SK-N-SH (cell line): Measurements from ENCODE around the gene PCDHGC4. TPM values are rescaled to one million over a fixed set of nuclear protein-coding genes. Genes with fewer than 3 reads are reported as not detected.

ENCODE experiments used
- CTCF ChIA-PET: fragments of 300-600, 350-600 bp; formaldehyde crosslinking; extraction: SDS; loops from one replicate; lab custom pipeline; 2021; lab: Yijun Ruan, JAX
- POLR2A ChIA-PET: fragments of 350-600 bp; sonication (Branson Sonifier 250); formaldehyde crosslinking; extraction: SDS; loops from one replicate; lab custom pipeline; 2020; ENCODE audit warnings: antibody characterized with exemption, inconsistent platforms; lab: Yijun Ruan, JAX
- DNase-seq: peaks from one replicate; pipeline ENCODE4 v3.0.0; 2012
- H2AFZ ChIP-seq: fragments of 200-600 bp; sonication (generic); 2 replicates; pipeline ENCODE4 v1.8.1; 2016; ENCODE audit warnings: antibody characterized with exemption, mild to moderate bottlenecking, low read depth
- H3F3A ChIP-seq: fragments of 200-600 bp; sonication (generic); replicated peaks from 2 replicates; pipeline ENCODE3; 2016; ENCODE audit warnings: antibody characterized with exemption, mild to moderate bottlenecking; ENCODE audit not compliant: insufficient read depth
- H3K27ac ChIP-seq, 2 experiments: fragments of 200-500 bp in 1 of 2; fragments of 200-600 bp in 1 of 2; sonication (Bioruptor generic) in 1 of 2; sonication (generic), shearing (Covaris generic) in 1 of 2; 2 replicates each; pipeline versions ENCODE4 v1.5.1 to v1.6.1; 2014 to 2016; ENCODE audit warnings: low read depth in 2 of 2, inconsistent platforms in 1 of 2, low read length in 1 of 2, mild to moderate bottlenecking in 1 of 2, mixed read lengths in 1 of 2
- H3K27me3 ChIP-seq: fragments of 200-600 bp; sonication (generic), shearing (Covaris generic); 2 replicates; pipeline ENCODE4 v1.6.1; 2016; ENCODE audit warnings: mixed run types; ENCODE audit not compliant: insufficient read depth
- H3K36me3 ChIP-seq, 2 experiments: fragments of 200-500 bp in 1 of 2; fragments of 200-600 bp in 1 of 2; sonication (Bioruptor generic) in 1 of 2; sonication (generic) in 1 of 2; replicated peaks in 1 of 2; 2 replicates each; pipeline versions ENCODE3 to v1.5.1; 2014 to 2016; ENCODE audit warnings: low read length in 1 of 2, mild to moderate bottlenecking in 1 of 2; ENCODE audit not compliant: insufficient read depth in 2 of 2, control insufficient read depth in 1 of 2
- H3K4me1 ChIP-seq, 2 experiments: fragments of 200-500 bp in 1 of 2; fragments of 200-600 bp in 1 of 2; sonication (Bioruptor generic) in 1 of 2; sonication (generic), shearing (Covaris generic) in 1 of 2; 2 replicates each; pipeline versions ENCODE4 v1.5.1 to v1.6.1; 2014 to 2016; ENCODE audit warnings: low read depth in 1 of 2, low read length in 1 of 2, mixed run types in 1 of 2; ENCODE audit not compliant: insufficient read depth in 2 of 2, control insufficient read depth in 1 of 2
- H3K4me2 ChIP-seq: fragments of 200-600 bp; sonication (generic), shearing (Covaris generic); 2 replicates; pipeline ENCODE4 v1.6.1; 2017; ENCODE audit warnings: mixed run types
- H3K4me3 ChIP-seq, 2 experiments: fragments of 200-500 bp in 1 of 2; fragments of 200-600 bp in 1 of 2; sonication (Bioruptor generic) in 1 of 2; sonication (generic), shearing (Covaris generic) in 1 of 2; 2 replicates each; pipeline versions ENCODE4 v1.5.1 to v1.8.1; 2014 to 2016; ENCODE audit warnings: low read depth in 2 of 2, inconsistent platforms in 1 of 2, low read length in 1 of 2, mild to moderate bottlenecking in 1 of 2, mixed read lengths in 1 of 2, moderate library complexity in 1 of 2
- H3K79me2 ChIP-seq: fragments of 200-600 bp; sonication (generic); 2 replicates; pipeline ENCODE4 v1.8.1; 2017; ENCODE audit warnings: mild to moderate bottlenecking; ENCODE audit not compliant: insufficient read depth
- H3K9ac ChIP-seq: fragments of 200-600 bp; sonication (generic); 2 replicates; pipeline ENCODE4 v1.6.1; 2017; ENCODE audit warnings: mixed run types
- H3K9me2 ChIP-seq: fragments of 200-600 bp; sonication (generic); 2 replicates; pipeline ENCODE4 v1.6.1; 2017; ENCODE audit warnings: mixed run types
- H3K9me3 ChIP-seq: fragments of 200-600 bp; sonication (generic); 2 replicates; pipeline ENCODE4 v1.6.1; 2017; ENCODE audit warnings: mixed run types, mild to moderate bottlenecking, moderate library complexity
- H4K20me1 ChIP-seq: fragments of 200-600 bp; sonication (generic); 2 replicates; pipeline ENCODE4 v1.6.1; 2017; ENCODE audit warnings: mild to moderate bottlenecking, mixed run types; ENCODE audit not compliant: insufficient read depth
- EZH2phosphoT487 ChIP-seq: fragments of 200-600 bp; sonication (generic); IDR thresholded peaks from 2 replicates; pipeline ENCODE4 v1.6.1; 2017; ENCODE audit warnings: low read depth, mixed run types, mild to moderate bottlenecking, antibody characterized with exemption, moderate library complexity, borderline replicate concordance
- FOXJ3 ChIP-seq: sonication (generic); formaldehyde crosslinking; IDR thresholded peaks from 2 replicates; pipeline ENCODE4 v1.5.1; 2020; ENCODE audit warnings: mild to moderate bottlenecking, missing genetic modification reagents
- FOXM1 ChIP-seq: IDR thresholded peaks from 2 replicates; pipeline ENCODE4 v1.4.0; 2012; ENCODE audit warnings: low read depth, mild to moderate bottlenecking
- GABPA ChIP-seq: IDR thresholded peaks from 2 replicates; pipeline ENCODE4 v1.4.0; 2012; ENCODE audit warnings: low read depth, mild to moderate bottlenecking
- GATA2 ChIP-seq: sonication (generic); formaldehyde crosslinking; IDR thresholded peaks from 2 replicates; pipeline ENCODE4 v1.5.0; 2020; ENCODE audit warnings: mild to moderate bottlenecking, missing genetic modification reagents
- MEF2A ChIP-seq: IDR thresholded peaks from 2 replicates; pipeline ENCODE4 v1.4.0; 2012; ENCODE audit warnings: low read depth, borderline replicate concordance
- MXI1 ChIP-seq: IDR thresholded peaks from 2 replicates; pipeline ENCODE4 v1.6.1; 2012; ENCODE audit warnings: mild to moderate bottlenecking, low read depth, low read length, improper control_type of control experiment
- NRF1 ChIP-seq: IDR thresholded peaks from 2 replicates; pipeline ENCODE4 v1.6.1; 2012; ENCODE audit warnings: low read depth, mild to moderate bottlenecking, low read length
- RAD21 ChIP-seq: IDR thresholded peaks from 2 replicates; pipeline ENCODE4 v1.6.1; 2012; ENCODE audit warnings: mild to moderate bottlenecking, low read length
- RCOR1 ChIP-seq: fragments of 150-350 bp; IDR thresholded peaks from 2 replicates; pipeline ENCODE4 v1.6.1; 2017; ENCODE audit warnings: antibody characterized with exemption, low read length
- RFX5 ChIP-seq: IDR thresholded peaks from 2 replicates; pipeline ENCODE4 v1.6.1; 2012; ENCODE audit warnings: mild to moderate bottlenecking, improper control_type of control experiment, low read length
- RXRA ChIP-seq: IDR thresholded peaks from 2 replicates; pipeline ENCODE4 v1.4.0; 2012; ENCODE audit warnings: low read depth, mild to moderate bottlenecking, borderline replicate concordance
- SMC3 ChIP-seq: IDR thresholded peaks from 2 replicates; pipeline ENCODE4 v1.6.1; 2012; ENCODE audit warnings: low read depth, low read length, improper control_type of control experiment
- WGBS: methylation state at CpG from one replicate; pipeline ENCODE4 v1.1.6; 2017; ENCODE audit warnings: low lambda C conversion rate; 5-methylcytosine and 5-hydroxymethylcytosine counted together
- polyA plus RNA-seq, 3 experiments: library from polyadenylated mRNA; depleted of rRNA; stranded (reverse); fragments of >200 nt; gene quantifications; 2 replicates each; pipeline ENCODE4 v1.2.3, GENCODE V29; 2012
- TF ChIP-seq, protein P1 (sequence below): fragments of 150-350 bp; IDR thresholded peaks from 2 replicates; pipeline ENCODE4 v1.6.1; 2017; ENCODE audit warnings: antibody characterized with exemption, low read length, low read depth, borderline replicate concordance
- TF ChIP-seq, protein P2 (sequence below): IDR thresholded peaks from 2 replicates; pipeline ENCODE4 v1.6.1; 2012; ENCODE audit warnings: mild to moderate bottlenecking, low read depth, low read length, moderate library complexity
- TF ChIP-seq, protein P3 (sequence below): fragments of 150-350 bp; IDR thresholded peaks from 2 replicates; pipeline ENCODE4 v1.6.1; 2016; ENCODE audit warnings: mild to moderate bottlenecking, low read depth, low read length

The PCDHGC4 gene
- polyA plus RNA-seq (2012; rRNA removed), result 0.53 and 0.78 TPM in 2 replicates
- 0.27 and 0.50 TPM in 2 replicates for polyA plus RNA-seq (2012; cell fraction: cytosol; rRNA removed)
- 2.4 and 2.6 TPM in 2 replicates for polyA plus RNA-seq (2012; cell fraction: nucleus; rRNA removed)

DNA sequence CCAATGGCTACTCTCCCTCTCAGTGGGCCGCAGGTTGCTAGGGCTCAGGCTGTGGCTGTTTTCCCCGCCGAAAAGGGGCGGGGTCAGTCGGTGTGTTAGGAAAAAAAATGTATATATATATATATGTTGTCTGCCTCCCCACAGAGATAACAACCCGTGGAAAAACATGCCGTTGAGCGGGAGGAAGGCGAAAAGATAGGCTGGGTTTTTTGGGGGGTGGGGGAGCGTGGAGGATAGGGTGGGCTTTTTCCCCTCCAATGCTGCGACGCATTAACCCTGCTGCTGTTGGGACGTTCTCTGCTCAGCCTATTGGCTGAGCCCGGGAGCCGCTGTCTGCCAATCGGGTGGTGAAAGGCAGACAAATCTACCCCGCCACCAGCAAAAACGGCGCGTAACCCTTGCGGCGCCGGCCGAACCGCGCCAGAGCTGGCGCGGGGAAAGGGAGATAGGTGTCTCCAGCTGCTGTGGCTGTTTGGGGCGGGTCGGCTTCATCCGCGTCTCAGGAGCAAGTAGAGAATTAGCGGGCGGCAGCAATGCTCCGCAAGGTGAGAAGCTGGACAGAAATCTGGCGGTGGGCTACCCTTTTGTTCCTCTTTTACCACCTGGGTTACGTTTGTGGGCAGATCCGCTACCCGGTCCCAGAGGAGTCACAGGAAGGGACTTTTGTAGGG, at the start of gene PCDHGC4:
Gene PCDHGC4, plus strand, starts transcription at position 390 of the 671 bp plus-strand sequence. Its CDS starts 144 bp downstream, at position 534.
- Histone ChIP-seq H3K9me2 (no peaks in the 10 kb centered on the region), H3F3A (peaks cover 9% of the 10 kb centered on the region), H3K27ac (peak within 1 kb of the TSS; percentile 11 to 91; a peak in 3 of 4 replicates), H3K4me1 (peaks cover 30 to 44% of the 10 kb centered on the region in 2 experiments), H3K27me3 (no peaks in the 10 kb centered on the region), H3K79me2 (peaks cover 88% of the 10 kb centered on the region), H3K36me3 (peaks cover 30 to 32% of the 10 kb centered on the region in 2 experiments), H4K20me1 (peaks cover 57% of the 10 kb centered on the region; the same call in 1 of the 2 replicates), H3K9me3 (no peaks in the 10 kb centered on the region), H3K9ac (no peak within 1 kb of the TSS), H3K4me2 (peak within 1 kb of the TSS; percentile 49; the same call in 1 of the 2 replicates), H2AFZ (no peak within 1 kb of the TSS), H3K4me3 (peak within 1 kb of the TSS in 1 of 2 experiments; percentile 42; a peak in 2 of 4 replicates)
- peak; percentile 91 for DNase-seq
- ChIA-PET CTCF (interaction anchor here (1.0 to 7.9 kb wide), 11 partner anchors 9 to 643 kb away, joined by 3 to 75 read pairs (median 7); partner anchors contain the start of genes PCDHA8, PCDHGA7 and PCDHGC3), POLR2A (interaction anchor here (0.5 to 3.3 kb wide), 8 partner anchors 9 to 73 kb away, joined by 3 to 14 read pairs (median 5); partner anchors contain the start of gene PCDHGC3)
- TF ChIP-seq SMC3 (peak; percentile 6; the same call in 1 of the 2 replicates), EZH2phosphoT487 (no peak), GATA2 (CRISPR knock-in tag) (peak; percentile 34; the same call in 1 of the 2 replicates), RAD21 (0 out of 2 replicates have a peak, but pooled peaks have one; percentile 2), RCOR1 (no peak), NRF1 (no peak), RFX5 (peak; percentile 94), FOXJ3 (no peak), MXI1 (no peak; the same call in 1 of the 2 replicates), GABPA (no peak), FOXM1 (no peak), RXRA (no peak), MEF2A (no peak)
- TF ChIP-seq, protein P1, sequence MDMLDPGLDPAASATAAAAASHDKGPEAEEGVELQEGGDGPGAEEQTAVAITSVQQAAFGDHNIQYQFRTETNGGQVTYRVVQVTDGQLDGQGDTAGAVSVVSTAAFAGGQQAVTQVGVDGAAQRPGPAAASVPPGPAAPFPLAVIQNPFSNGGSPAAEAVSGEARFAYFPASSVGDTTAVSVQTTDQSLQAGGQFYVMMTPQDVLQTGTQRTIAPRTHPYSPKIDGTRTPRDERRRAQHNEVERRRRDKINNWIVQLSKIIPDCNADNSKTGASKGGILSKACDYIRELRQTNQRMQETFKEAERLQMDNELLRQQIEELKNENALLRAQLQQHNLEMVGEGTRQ, result no peak
- TF ChIP-seq, protein P2, sequence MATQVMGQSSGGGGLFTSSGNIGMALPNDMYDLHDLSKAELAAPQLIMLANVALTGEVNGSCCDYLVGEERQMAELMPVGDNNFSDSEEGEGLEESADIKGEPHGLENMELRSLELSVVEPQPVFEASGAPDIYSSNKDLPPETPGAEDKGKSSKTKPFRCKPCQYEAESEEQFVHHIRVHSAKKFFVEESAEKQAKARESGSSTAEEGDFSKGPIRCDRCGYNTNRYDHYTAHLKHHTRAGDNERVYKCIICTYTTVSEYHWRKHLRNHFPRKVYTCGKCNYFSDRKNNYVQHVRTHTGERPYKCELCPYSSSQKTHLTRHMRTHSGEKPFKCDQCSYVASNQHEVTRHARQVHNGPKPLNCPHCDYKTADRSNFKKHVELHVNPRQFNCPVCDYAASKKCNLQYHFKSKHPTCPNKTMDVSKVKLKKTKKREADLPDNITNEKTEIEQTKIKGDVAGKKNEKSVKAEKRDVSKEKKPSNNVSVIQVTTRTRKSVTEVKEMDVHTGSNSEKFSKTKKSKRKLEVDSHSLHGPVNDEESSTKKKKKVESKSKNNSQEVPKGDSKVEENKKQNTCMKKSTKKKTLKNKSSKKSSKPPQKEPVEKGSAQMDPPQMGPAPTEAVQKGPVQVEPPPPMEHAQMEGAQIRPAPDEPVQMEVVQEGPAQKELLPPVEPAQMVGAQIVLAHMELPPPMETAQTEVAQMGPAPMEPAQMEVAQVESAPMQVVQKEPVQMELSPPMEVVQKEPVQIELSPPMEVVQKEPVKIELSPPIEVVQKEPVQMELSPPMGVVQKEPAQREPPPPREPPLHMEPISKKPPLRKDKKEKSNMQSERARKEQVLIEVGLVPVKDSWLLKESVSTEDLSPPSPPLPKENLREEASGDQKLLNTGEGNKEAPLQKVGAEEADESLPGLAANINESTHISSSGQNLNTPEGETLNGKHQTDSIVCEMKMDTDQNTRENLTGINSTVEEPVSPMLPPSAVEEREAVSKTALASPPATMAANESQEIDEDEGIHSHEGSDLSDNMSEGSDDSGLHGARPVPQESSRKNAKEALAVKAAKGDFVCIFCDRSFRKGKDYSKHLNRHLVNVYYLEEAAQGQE, result no peak
- TF ChIP-seq, protein P3, sequence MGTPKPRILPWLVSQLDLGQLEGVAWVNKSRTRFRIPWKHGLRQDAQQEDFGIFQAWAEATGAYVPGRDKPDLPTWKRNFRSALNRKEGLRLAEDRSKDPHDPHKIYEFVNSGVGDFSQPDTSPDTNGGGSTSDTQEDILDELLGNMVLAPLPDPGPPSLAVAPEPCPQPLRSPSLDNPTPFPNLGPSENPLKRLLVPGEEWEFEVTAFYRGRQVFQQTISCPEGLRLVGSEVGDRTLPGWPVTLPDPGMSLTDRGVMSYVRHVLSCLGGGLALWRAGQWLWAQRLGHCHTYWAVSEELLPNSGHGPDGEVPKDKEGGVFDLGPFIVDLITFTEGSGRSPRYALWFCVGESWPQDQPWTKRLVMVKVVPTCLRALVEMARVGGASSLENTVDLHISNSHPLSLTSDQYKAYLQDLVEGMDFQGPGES, result no peak
- 41% methylated on average over 29 of the region's 39 CpGs for WGBS
